Prostate gland (tissue), 2 donors: ENCODE results near the gene GH2.

Experiments used
- POLR2A ChIP-seq: fragments of 450-650 bp; IDR thresholded peaks from one replicate; pipeline ENCODE4 v1.6.1; 2016; ENCODE audit warnings: antibody characterized with exemption, mild to moderate bottlenecking
- POLR2AphosphoS5 ChIP-seq: sonication (generic); formaldehyde crosslinking; IDR thresholded peaks from one replicate; pipeline ENCODE4 v1.6.1; 2017; ENCODE audit warnings: antibody characterized with exemption
- TF ChIP-seq, protein P1 (sequence below), 4 experiments: fragments of 200-600 bp in 2 of 4; fragments of 450-650 bp in 2 of 4; sonication (generic) in 2 of 4; IDR thresholded peaks; 1 replicate in 3 of 4; 2 replicates in 1 of 4; pipeline ENCODE4 v1.5.1; 2016 to 2019; ENCODE audit warnings: antibody characterized with exemption in 4 of 4, mild to moderate bottlenecking in 2 of 4, moderate library complexity in 2 of 4

DNA sequence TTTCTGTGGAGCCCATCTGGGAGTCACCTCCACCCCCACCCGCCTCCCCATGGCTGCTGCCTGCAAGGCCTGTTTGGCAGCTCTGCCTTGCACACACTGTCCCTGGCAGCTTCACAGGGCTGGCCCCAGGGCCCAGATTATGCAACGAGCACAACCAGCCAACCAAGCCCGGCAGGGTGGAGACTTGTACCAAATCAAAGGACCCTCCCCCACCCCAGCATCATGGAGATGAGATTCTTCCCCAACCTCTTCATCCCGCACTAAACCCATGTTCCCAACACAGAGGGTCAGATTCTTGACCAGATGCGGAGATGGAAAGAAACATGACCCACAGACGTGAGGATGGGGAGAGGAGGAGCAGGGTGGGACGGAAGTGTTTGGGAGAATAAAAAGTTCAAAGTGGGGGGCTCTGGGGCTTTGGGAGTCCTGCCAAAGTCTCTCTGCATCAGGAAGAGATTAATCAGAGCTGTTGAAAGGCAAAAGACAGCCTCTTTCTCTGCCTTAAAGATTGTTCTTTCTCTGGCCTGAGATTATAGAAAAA, 43.0 kb downstream of the GH2 start:
- peak; percentile 30 for TF ChIP-seq POLR2A
- TF ChIP-seq POLR2AphosphoS5, result peak; percentile 94
- TF ChIP-seq, protein P1, sequence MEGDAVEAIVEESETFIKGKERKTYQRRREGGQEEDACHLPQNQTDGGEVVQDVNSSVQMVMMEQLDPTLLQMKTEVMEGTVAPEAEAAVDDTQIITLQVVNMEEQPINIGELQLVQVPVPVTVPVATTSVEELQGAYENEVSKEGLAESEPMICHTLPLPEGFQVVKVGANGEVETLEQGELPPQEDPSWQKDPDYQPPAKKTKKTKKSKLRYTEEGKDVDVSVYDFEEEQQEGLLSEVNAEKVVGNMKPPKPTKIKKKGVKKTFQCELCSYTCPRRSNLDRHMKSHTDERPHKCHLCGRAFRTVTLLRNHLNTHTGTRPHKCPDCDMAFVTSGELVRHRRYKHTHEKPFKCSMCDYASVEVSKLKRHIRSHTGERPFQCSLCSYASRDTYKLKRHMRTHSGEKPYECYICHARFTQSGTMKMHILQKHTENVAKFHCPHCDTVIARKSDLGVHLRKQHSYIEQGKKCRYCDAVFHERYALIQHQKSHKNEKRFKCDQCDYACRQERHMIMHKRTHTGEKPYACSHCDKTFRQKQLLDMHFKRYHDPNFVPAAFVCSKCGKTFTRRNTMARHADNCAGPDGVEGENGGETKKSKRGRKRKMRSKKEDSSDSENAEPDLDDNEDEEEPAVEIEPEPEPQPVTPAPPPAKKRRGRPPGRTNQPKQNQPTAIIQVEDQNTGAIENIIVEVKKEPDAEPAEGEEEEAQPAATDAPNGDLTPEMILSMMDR (IDR thresholded peaks at IDR 0.05), result no peak
